ENCODE data around the gene TRMT112. TPM values are rescaled to one million over a fixed set of nuclear protein-coding genes. Genes with fewer than 3 reads are reported as not detected.

The TRMT112 gene
- total and polyA plus RNA-seq, 2 of the 8 experiments (the other 6 are each of a cell fraction or from before 2014, with no cell fraction given) = 300 to 650 TPM

DNA sequence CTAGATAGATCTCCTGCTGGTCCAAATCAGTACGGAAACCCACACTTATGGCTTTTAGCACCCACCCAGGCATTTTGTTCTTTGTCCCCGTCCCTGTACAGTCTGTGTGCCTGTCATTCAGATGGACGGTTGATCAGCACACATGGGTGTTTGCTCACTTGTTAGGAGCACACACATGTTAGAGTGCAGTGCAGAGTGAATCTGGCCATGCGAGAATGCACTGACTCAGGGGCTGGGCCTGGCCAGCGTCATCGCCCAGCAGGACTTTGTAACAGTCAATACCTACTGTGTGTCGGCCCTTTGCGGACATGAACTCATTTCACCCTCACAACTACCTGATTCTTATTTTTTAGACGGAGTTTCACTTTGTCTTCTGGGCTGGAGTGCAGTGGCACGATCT lies 45.0 kb upstream of the TRMT112 start:
- H2AFZ ChIP-seq (ENCODE audit: low read length) = no peak overlapping the region
- FAIRE-seq (no peak), DNase-seq (ENCODE audit: low read depth in 1 of 2, low spot score in 2 of 2) (no peak)
- peaks cover 7% of the 10 kb centered on the region; the same call in 1 of the 2 replicates for H3K23me2 ChIP-seq (ENCODE audit: low read depth, low read length)
- no peak overlapping the region for H2BK12ac ChIP-seq (ENCODE audit: low read depth, low read length)
- H3K4me3 ChIP-seq (ENCODE audit: extremely low read depth in 1 of 4, insufficient read depth in 2 of 4, low read depth in 3 of 4, low read length in 4 of 4) = no peak overlapping the region
- no peak overlapping the region for H3K4ac ChIP-seq (replicated peaks; ENCODE audit: insufficient read length, low read depth, low read length)
- H2BK20ac ChIP-seq (ENCODE audit: low read length) = no peak overlapping the region
- ChIA-PET CTCF (ENCODE audit: partially characterized antibody) (interaction anchor here (1.4 kb wide), 1 partner anchor 58 kb away, joined by 4 read pairs; no protein-coding TSS in a partner anchor), POLR2A (ENCODE audit: partially characterized antibody) (no interaction called here)
- no peak overlapping the region for H3K18ac ChIP-seq (ENCODE audit: extremely low read depth, low read length)
- 92% methylated on average over 10 of the region's 10 CpGs; no CpG with 5 or more reads in 1 of the 2 experiments for WGBS, 2 experiments (ENCODE audit: extremely low coverage in 1 of 2, insufficient coverage in 1 of 2, insufficient read length in 1 of 2, insufficient replicate concordance in 2 of 2, low coverage in 1 of 2, low lambda C conversion rate in 2 of 2, missing lambda C conversion rate in 1 of 2)
- peaks cover 0 to 9% (median 3%) of the 10 kb centered on the region in 4 experiments; a peak in 4 of 8 replicates for H3K36me3 ChIP-seq (ENCODE audit: control insufficient read depth in 2 of 4, insufficient read depth in 4 of 4, low read length in 3 of 4)
- H3K9me3 ChIP-seq (ENCODE audit: insufficient read depth in 2 of 2, low read depth in 1 of 2, low read length in 1 of 2) = no peaks in the 10 kb centered on the region
- H3K4me1 ChIP-seq (replicated peaks in 1 of 4; ENCODE audit: control insufficient read depth in 3 of 4, insufficient read depth in 4 of 4, low read length in 3 of 4) = peaks cover 0 to 25% (median 22%) of the 10 kb centered on the region in 4 experiments; a peak in 6 of 7 replicates
- no peak overlapping the region for H4K91ac ChIP-seq (replicated peaks; ENCODE audit: insufficient read length, low read length)
- H3K27me3 ChIP-seq (replicated peaks in 1 of 4; ENCODE audit: control insufficient read depth in 3 of 4, extremely low read depth in 1 of 4, insufficient read depth in 3 of 4, low read length in 3 of 4) = no peaks in the 10 kb centered on the region
- H3K79me2 ChIP-seq (ENCODE audit: control insufficient read depth in 1 of 2, insufficient read depth in 2 of 2, low read length in 2 of 2) = no peaks in the 10 kb centered on the region
- no peak overlapping the region for H2BK5ac ChIP-seq (ENCODE audit: low read depth, low read length)
- no peak overlapping the region for H4K8ac ChIP-seq (ENCODE audit: extremely low read depth, insufficient read depth, low read length)
- peaks cover 0 to 4% of the 10 kb centered on the region in 2 experiments for H4K20me1 ChIP-seq (replicated peaks in 1 of 2; ENCODE audit: control insufficient read depth in 1 of 2, insufficient read depth in 2 of 2, low read length in 2 of 2)
- H2AK5ac ChIP-seq (ENCODE audit: low read depth, low read length) = no peak overlapping the region
- H3K56ac ChIP-seq (replicated peaks; ENCODE audit: insufficient read length, low read depth, low read length) = no peak overlapping the region
- no peak overlapping the region for H3K23ac ChIP-seq (ENCODE audit: insufficient read length)
- H3K14ac ChIP-seq (ENCODE audit: insufficient read length) = no peak overlapping the region
- no peak overlapping the region for H2BK120ac ChIP-seq (replicated peaks; ENCODE audit: low read depth, low read length)
- no peak overlapping the region for H4K5ac ChIP-seq (ENCODE audit: insufficient read length, low read depth, low read length)
- H3K4me2 ChIP-seq (ENCODE audit: insufficient read depth in 1 of 2, low read depth in 2 of 2, low read length in 2 of 2) = no peak overlapping the region
- H3K79me1 ChIP-seq (ENCODE audit: low read depth, low read length) = no peaks in the 10 kb centered on the region; the same call in 1 of the 2 replicates
- no peak overlapping the region for H2BK15ac ChIP-seq (ENCODE audit: low read length)
- H3K27ac ChIP-seq (ENCODE audit: low read depth, low read length) = no peak overlapping the region
- H3K9ac ChIP-seq (replicated peaks in 1 of 4; ENCODE audit: extremely low read depth in 1 of 4, low read depth in 3 of 4, low read length in 3 of 4) = no peak overlapping the region
- TF ChIP-seq NANOG (IDR thresholded peaks at IDR 0.05; ENCODE audit: insufficient read depth, low read depth, low read length, poor library complexity, severe bottlenecking) = no peak
